ENCODE measurements around the gene MYZAP. TPM values are rescaled to one million over a fixed set of nuclear protein-coding genes. Genes with fewer than 3 reads are reported as not detected.

Gene MYZAP
- total RNA-seq, 1 experiment from 2014 or later: 0.63 TPM

DNA sequence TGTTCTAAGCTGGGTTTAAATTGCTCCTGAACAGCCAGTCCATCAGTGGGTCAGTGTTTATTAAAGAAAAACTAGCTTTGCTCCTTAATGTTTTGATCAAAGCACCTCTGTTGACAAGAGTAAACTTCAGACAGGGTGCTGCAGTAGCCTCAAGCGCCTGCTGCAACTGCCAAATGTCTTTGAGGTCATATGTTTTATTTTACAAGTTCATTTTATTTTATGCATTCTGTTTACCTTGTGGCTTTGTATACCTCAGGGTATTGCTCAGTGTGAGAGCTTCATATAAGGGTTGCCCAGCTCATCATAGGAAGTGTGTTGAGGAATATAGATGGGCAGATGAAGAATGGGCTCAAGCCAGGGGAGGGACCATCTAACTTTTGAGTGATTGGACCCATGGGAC is 8.5 kb downstream of the MYZAP start:
- Histone ChIP-seq H3K23ac (ENCODE audit: insufficient read length, low read depth, low read length) (no peak overlapping the region), H2BK20ac (ENCODE audit: low read depth, low read length, poor library complexity, severe bottlenecking) (no peak overlapping the region), H3K79me1 (ENCODE audit: insufficient read depth, low read depth, low read length, poor library complexity, severe bottlenecking) (no peaks in the 10 kb centered on the region), H2BK120ac (ENCODE audit: low read depth, low read length, poor library complexity, severe bottlenecking) (no peak overlapping the region), H3K18ac (ENCODE audit: insufficient read length, low read depth, low read length) (no peak overlapping the region), H3K4me1 (ENCODE audit: insufficient read depth, low read length) (no peaks in the 10 kb centered on the region; the same call in 1 of the 2 replicates), H2BK5ac (ENCODE audit: insufficient read length, low read length) (no peak overlapping the region), H3K27ac (ENCODE audit: insufficient read length, low read depth, low read length) (no peak overlapping the region), H2BK15ac (ENCODE audit: low read depth, low read length) (no peak overlapping the region), H3K23me2 (ENCODE audit: insufficient read length, low read depth, low read length, poor library complexity, severe bottlenecking) (no peaks in the 10 kb centered on the region), H3K27me3 (ENCODE audit: insufficient read depth, low read length) (no peaks in the 10 kb centered on the region), H3K4me2 (ENCODE audit: insufficient read depth, insufficient read length, low read length) (no peak overlapping the region), H2AK5ac (ENCODE audit: insufficient read length, low read length) (no peak overlapping the region), H3K14ac (ENCODE audit: insufficient read depth, low read length) (no peak overlapping the region), H3K9me3 (ENCODE audit: control insufficient read depth, low read depth, low read length) (no peaks in the 10 kb centered on the region), H3K4ac (ENCODE audit: low read depth, low read length) (no peak overlapping the region), H4K5ac (ENCODE audit: insufficient read length, low read depth, low read length) (no peak overlapping the region), H3T11ph (ENCODE audit: low read length) (no peak overlapping the region), H3K9ac (ENCODE audit: extremely low read depth, insufficient read length, low read length) (no peak overlapping the region), H2AFZ (ENCODE audit: low read length) (no peak overlapping the region), H3K56ac (ENCODE audit: insufficient read length, low read depth, low read length) (no peak overlapping the region), H2BK12ac (ENCODE audit: insufficient read length, low read depth, low read length) (no peak overlapping the region), H4K91ac (ENCODE audit: insufficient read length, low read depth, low read length) (no peak overlapping the region), H4K20me1 (ENCODE audit: control insufficient read depth, insufficient read depth, insufficient read length) (no peaks in the 10 kb centered on the region), H3K79me2 (ENCODE audit: insufficient read depth, low read length) (no peaks in the 10 kb centered on the region), H4K8ac (replicated peaks; ENCODE audit: insufficient read length, low read depth, low read length) (no peak overlapping the region)
- Mint-ChIP-seq H3K9me3 (no peaks in the 10 kb centered on the region), H3K4me1 (peaks cover 7 to 12% of the 10 kb centered on the region in 2 experiments), H3K27me3 (ENCODE audit: low read depth) (peaks cover 1% of the 10 kb centered on the region; the same call in 1 of the 2 replicates), H3K27ac (no peak overlapping the region), H3K4me3 (no peak overlapping the region), H3K36me3 (ENCODE audit: insufficient read depth in 1 of 3, low read depth in 3 of 3) (no peaks in the 10 kb centered on the region)
- DNase-seq: no peak
- TF ChIP-seq, protein P1, sequence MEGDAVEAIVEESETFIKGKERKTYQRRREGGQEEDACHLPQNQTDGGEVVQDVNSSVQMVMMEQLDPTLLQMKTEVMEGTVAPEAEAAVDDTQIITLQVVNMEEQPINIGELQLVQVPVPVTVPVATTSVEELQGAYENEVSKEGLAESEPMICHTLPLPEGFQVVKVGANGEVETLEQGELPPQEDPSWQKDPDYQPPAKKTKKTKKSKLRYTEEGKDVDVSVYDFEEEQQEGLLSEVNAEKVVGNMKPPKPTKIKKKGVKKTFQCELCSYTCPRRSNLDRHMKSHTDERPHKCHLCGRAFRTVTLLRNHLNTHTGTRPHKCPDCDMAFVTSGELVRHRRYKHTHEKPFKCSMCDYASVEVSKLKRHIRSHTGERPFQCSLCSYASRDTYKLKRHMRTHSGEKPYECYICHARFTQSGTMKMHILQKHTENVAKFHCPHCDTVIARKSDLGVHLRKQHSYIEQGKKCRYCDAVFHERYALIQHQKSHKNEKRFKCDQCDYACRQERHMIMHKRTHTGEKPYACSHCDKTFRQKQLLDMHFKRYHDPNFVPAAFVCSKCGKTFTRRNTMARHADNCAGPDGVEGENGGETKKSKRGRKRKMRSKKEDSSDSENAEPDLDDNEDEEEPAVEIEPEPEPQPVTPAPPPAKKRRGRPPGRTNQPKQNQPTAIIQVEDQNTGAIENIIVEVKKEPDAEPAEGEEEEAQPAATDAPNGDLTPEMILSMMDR (conservative IDR thresholded peaks at IDR 0.05): no peak
- no CpG with 5 or more reads among the region's 1 CpG for WGBS (ENCODE audit: extremely low coverage, insufficient read length, low lambda C conversion rate)
